PC-9 (cell line): ENCODE measurements around the gene SLC9A4. TPM values are rescaled to one million over a fixed set of nuclear protein-coding genes. Genes with fewer than 3 reads are reported as not detected.

Experiments
- BruUV-seq: library from RNA; stranded (reverse); fragments of 400-500 nt; replicated peaks from 2 replicates; lab custom pipeline; 2021; lab: Mats Ljungman, UMichigan
- CTCF ChIA-PET: fragments of 300-600 bp; sonication (Branson Sonifier 250); formaldehyde crosslinking; loops from one replicate; lab custom pipeline; 2022; ENCODE audit warnings: antibody characterized with exemption; lab: Charles Lee
- POLR2A ChIA-PET: fragments of 300-600 bp; sonication (Branson Sonifier 250); formaldehyde crosslinking; loops from one replicate; lab custom pipeline; 2022; ENCODE audit warnings: antibody characterized with exemption; ENCODE audit not compliant: unreplicated experiment; lab: Charles Lee
- DNase-seq, 2 experiments: peaks; one replicate each; pipeline versions ENCODE4 v3.0.0 to v3.0.0-alpha.2; 2015 to 2022; ENCODE audit warnings: mixed read lengths in 1 of 2
- H2AFZ ChIP-seq: fragments of 200-600 bp; sonication (generic); 2 replicates; pipeline ENCODE4 v1.8.1; 2017; ENCODE audit warnings: antibody characterized with exemption
- H3F3A ChIP-seq: fragments of 200-600 bp; sonication (generic); 2 replicates; pipeline ENCODE4 v1.8.1; 2017; ENCODE audit warnings: antibody characterized with exemption, mild to moderate bottlenecking, low read depth; ENCODE audit not compliant: insufficient read depth
- H3K27ac ChIP-seq: fragments of 200-600 bp; sonication (generic); 2 replicates; pipeline ENCODE4 v1.6.1; 2016; ENCODE audit warnings: mixed run types
- H3K27me3 ChIP-seq: fragments of 200-600 bp; sonication (generic); 2 replicates; pipeline ENCODE4 v1.6.1; 2016; ENCODE audit warnings: low read depth, mixed run types; ENCODE audit not compliant: insufficient read depth
- H3K36me3 ChIP-seq: fragments of 200-600 bp; sonication (generic); 2 replicates; pipeline ENCODE4 v1.6.1; 2016; ENCODE audit warnings: low read depth, mixed run types
- H3K4me1 ChIP-seq: fragments of 200-600 bp; sonication (generic); replicated peaks from 2 replicates; pipeline ENCODE4 v1.6.1; 2016; ENCODE audit warnings: mixed run types; ENCODE audit not compliant: insufficient read depth
- H3K4me2 ChIP-seq: fragments of 200-600 bp; sonication (generic); 2 replicates; pipeline ENCODE4 v1.6.1; 2017; ENCODE audit warnings: mixed run types
- H3K4me3 ChIP-seq: fragments of 200-600 bp; sonication (generic); 2 replicates; pipeline ENCODE4 v1.6.1; 2016; ENCODE audit warnings: mixed run types
- H3K79me2 ChIP-seq: fragments of 200-600 bp; sonication (generic); 2 replicates; pipeline ENCODE4 v1.6.1; 2017; ENCODE audit warnings: low read depth, mixed run types
- H3K9me2 ChIP-seq: fragments of 200-600 bp; sonication (generic); 2 replicates; pipeline ENCODE4 v1.8.1; 2017; ENCODE audit warnings: mild to moderate bottlenecking; ENCODE audit not compliant: insufficient read depth
- H3K9me3 ChIP-seq: fragments of 200-600 bp; sonication (generic); 2 replicates; pipeline ENCODE4 v1.8.1; 2016; ENCODE audit warnings: low read depth; ENCODE audit not compliant: insufficient read depth
- H4K20me1 ChIP-seq: fragments of 200-600 bp; sonication (generic); 2 replicates; pipeline ENCODE4 v1.8.1; 2017; ENCODE audit not compliant: insufficient read depth
- CTCF ChIP-seq: fragments of 200-600 bp; sonication (generic); conservative IDR thresholded peaks from 2 replicates; pipeline ENCODE4 v1.6.1; 2017; ENCODE audit warnings: mixed run types, antibody characterized with exemption, mild to moderate bottlenecking, moderate library complexity
- EZH2 ChIP-seq: fragments of 200-600 bp; sonication (generic); IDR thresholded peaks from 2 replicates; pipeline ENCODE4 v1.8.0; 2017; ENCODE audit warnings: antibody characterized with exemption, low read depth
- intact Hi-C: fragments of 100-400 bp; cut with micrococcal nuclease; formaldehyde crosslinking; loops from one replicate; pipeline ENCODE4 v1.10.0; 2022; ENCODE audit not compliant: unreplicated experiment
- total RNA-seq: library from RNA; stranded (reverse); gene quantifications from 2 replicates; pipeline ENCODE4 v1.2.3, GENCODE V29; 2021

SLC9A4 gene
- total RNA-seq, 1 experiment from 2014 or later, result 0.85 TPM

- no peak overlapping the region for H2AFZ ChIP-seq
- intact Hi-C loops, result no loop called here
- H3K36me3 ChIP-seq, result no peaks in the 10 kb centered on the region
- no TSS peak for BruUV-seq
- H3K27me3 ChIP-seq, result no peaks in the 10 kb centered on the region
- H3K4me3 ChIP-seq, result no peak overlapping the region
- no peaks in the 10 kb centered on the region for H4K20me1 ChIP-seq
- H3K9me2 ChIP-seq, result no peaks in the 10 kb centered on the region; the same call in 1 of the 2 replicates
- no peaks in the 10 kb centered on the region for H3F3A ChIP-seq
- H3K27ac ChIP-seq, result no peak overlapping the region
- H3K4me2 ChIP-seq, result no peak overlapping the region
- ChIA-PET POLR2A (no interaction called here), CTCF (no interaction called here)
- H3K4me1 ChIP-seq, result 0 out of 2 replicates have a peak, but pooled peaks cover under 1% of the 10 kb centered on the region
- no peak for DNase-seq
- no peak for TF ChIP-seq EZH2
- TF ChIP-seq CTCF, result no peak
- H3K9me3 ChIP-seq, result no peaks in the 10 kb centered on the region
- H3K79me2 ChIP-seq, result no peaks in the 10 kb centered on the region
These were observed 5.9 kb downstream of the SLC9A4 start for GRCh38 chr2:102478686-102479470.

DNA sequence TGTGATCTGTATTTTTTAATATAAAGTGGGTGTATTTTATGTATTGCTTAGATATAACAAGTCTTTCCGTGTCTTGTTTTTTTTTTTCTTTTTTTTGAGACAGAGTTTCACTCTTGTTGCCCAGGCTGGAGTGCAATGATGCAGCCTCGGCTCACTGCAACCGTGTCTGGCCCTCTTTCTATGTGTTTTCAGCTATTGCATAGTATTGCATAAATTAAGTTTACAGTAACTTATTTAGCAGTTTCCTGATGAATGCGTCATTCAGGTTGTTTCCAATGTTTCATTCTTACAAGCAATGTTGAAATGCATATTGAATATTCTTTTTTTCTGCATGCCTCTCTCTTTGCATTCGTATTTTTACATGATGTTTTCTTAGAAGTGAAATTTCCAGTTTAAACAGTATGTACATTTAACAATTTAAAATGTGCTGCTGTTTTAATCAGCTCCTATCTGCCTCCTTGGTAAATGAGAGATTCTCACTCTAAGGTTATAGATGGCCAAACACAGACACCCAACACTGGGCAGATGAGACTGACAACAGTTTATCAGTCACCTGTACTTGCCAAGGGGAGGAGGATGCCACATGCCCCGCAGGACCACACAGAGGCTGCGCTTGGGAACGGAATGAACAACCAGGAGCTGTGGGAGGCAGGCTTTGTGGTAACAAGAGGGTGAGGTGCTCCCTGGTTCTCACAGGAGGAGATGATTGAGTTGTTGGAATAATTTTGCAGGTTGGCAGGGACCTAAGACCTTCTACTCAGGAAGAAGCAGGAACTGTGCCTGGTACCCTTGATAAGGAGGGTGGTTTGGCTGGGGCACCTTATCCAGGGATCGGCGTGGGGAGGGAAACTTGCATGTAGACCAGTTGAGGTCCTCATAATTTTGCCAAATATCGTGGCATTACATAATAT, 7.5 kb downstream of the SLC9A4 start:
- intact Hi-C loops, result no loop called here
- no TSS peak for BruUV-seq
- Histone ChIP-seq H3K79me2 (no peaks in the 10 kb centered on the region), H2AFZ (no peak overlapping the region), H3K36me3 (no peaks in the 10 kb centered on the region), H3K4me2 (no peak overlapping the region), H3K4me3 (no peak overlapping the region), H3K27ac (no peak overlapping the region), H3K9me3 (no peaks in the 10 kb centered on the region), H4K20me1 (no peaks in the 10 kb centered on the region), H3F3A (no peaks in the 10 kb centered on the region), H3K4me1 (no peaks in the 10 kb centered on the region), H3K27me3 (no peaks in the 10 kb centered on the region), H3K9me2 (no peaks in the 10 kb centered on the region; the same call in 1 of the 2 replicates)
- DNase-seq, result no peak
- ChIA-PET POLR2A (no interaction called here), CTCF (no interaction called here)
- no peak for TF ChIP-seq EZH2
- TF ChIP-seq CTCF, result no peak

DNA sequence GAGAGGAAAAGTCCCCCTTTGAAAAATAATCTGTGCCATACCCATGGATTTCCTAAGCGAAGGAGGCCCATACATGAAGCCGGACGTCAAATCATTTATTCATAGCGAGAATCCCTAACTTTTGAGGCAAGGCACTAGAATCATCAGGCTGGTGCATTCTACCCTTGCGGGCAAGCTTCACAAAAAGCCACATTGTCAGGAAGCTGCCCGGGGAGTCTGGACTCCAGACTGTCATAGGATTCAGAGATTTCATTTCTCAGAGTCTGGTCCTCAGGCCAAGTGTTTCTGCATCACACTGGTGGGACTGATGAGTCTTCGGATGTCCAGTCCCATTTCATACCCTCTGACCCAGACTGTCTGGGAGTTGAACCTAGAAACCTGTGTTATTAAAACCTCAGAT, 8.9 kb downstream of the SLC9A4 start:
- H3K27me3 ChIP-seq, result no peaks in the 10 kb centered on the region
- no peak overlapping the region for H3K4me2 ChIP-seq
- no peaks in the 10 kb centered on the region for H4K20me1 ChIP-seq
- H3F3A ChIP-seq, result peaks cover 8% of the 10 kb centered on the region; the same call in 1 of the 2 replicates
- no peaks in the 10 kb centered on the region for H3K79me2 ChIP-seq
- DNase-seq, result no peak
- no peak for TF ChIP-seq CTCF
- no peak for TF ChIP-seq EZH2
- ChIA-PET POLR2A (no interaction called here), CTCF (no interaction called here)
- H3K9me3 ChIP-seq, result no peaks in the 10 kb centered on the region
- H3K4me3 ChIP-seq, result no peak overlapping the region
- H3K9me2 ChIP-seq, result no peaks in the 10 kb centered on the region
- no peaks in the 10 kb centered on the region for H3K36me3 ChIP-seq
- peaks cover 10% of the 10 kb centered on the region for H3K4me1 ChIP-seq
- BruUV-seq, result no TSS peak
- no peak overlapping the region for H2AFZ ChIP-seq
- no peak overlapping the region for H3K27ac ChIP-seq
- intact Hi-C loops, result no loop called here
